HCT116 (cell line): ENCODE data around the gene NKTR.

Source experiments
- CEBPB ChIP-seq: IDR thresholded peaks from 2 replicates; pipeline ENCODE4 v1.6.1; 2012; ENCODE audit warnings: low read depth
- EGR1 ChIP-seq: IDR thresholded peaks from 2 replicates; pipeline ENCODE4 v1.6.1; 2012; ENCODE audit warnings: low read depth
- EZH2 ChIP-seq: fragments of 200-600 bp; sonication (generic); IDR thresholded peaks from 2 replicates; pipeline ENCODE4 v1.6.1; 2017; ENCODE audit warnings: antibody characterized with exemption, mixed run types
- FOSL1 ChIP-seq: IDR thresholded peaks from 2 replicates; pipeline ENCODE4 v1.6.1; 2012; ENCODE audit warnings: low read depth
- JUND ChIP-seq: IDR thresholded peaks from 2 replicates; pipeline ENCODE4 v1.6.1; 2012
- MAX ChIP-seq: IDR thresholded peaks from 2 replicates; pipeline ENCODE4 v1.6.1; 2012
- POLR2A ChIP-seq: IDR thresholded peaks from 2 replicates; pipeline ENCODE4 v1.7.0; 2011; ENCODE audit warnings: borderline replicate concordance; ENCODE audit not compliant: insufficient read depth, insufficient read length; ENCODE audit errors: extremely low read depth
- SP1 ChIP-seq: IDR thresholded peaks from 2 replicates; pipeline ENCODE4 v1.6.1; 2012; ENCODE audit warnings: low read depth
- YY1 ChIP-seq: IDR thresholded peaks from 2 replicates; pipeline ENCODE4 v1.6.1; 2011; ENCODE audit warnings: low read length, low read depth, moderate library complexity, mild to moderate bottlenecking; ENCODE audit not compliant: insufficient replicate concordance; ENCODE audit errors: extremely low read depth
- ZNF274 ChIP-seq: fragments of 200-500 bp; sonication (Bioruptor generic); IDR thresholded peaks from 2 replicates; pipeline ENCODE4 v1.6.1; 2014; ENCODE audit warnings: mild to moderate bottlenecking, low read depth, low read length, inconsistent platforms
- TF ChIP-seq, protein P1 (sequence below), 3 experiments: fragments of 200-600 bp in 1 of 3; sonication (generic) in 1 of 3; IDR thresholded peaks in 2 of 3; conservative IDR thresholded peaks in 1 of 3; 2 replicates each; pipeline ENCODE4 v1.5.1; 2012 to 2017; ENCODE audit warnings: low read depth in 2 of 3, low read length in 2 of 3, antibody characterized with exemption in 1 of 3, borderline replicate concordance in 1 of 3, control low read depth in 1 of 3, mild to moderate bottlenecking in 1 of 3, mixed read lengths in 1 of 3, mixed run types in 1 of 3, moderate library complexity in 1 of 3; ENCODE audit not compliant: insufficient read depth in 1 of 3
- TF ChIP-seq, protein P2 (sequence below): IDR thresholded peaks from 2 replicates; pipeline ENCODE4 v1.6.1; 2011; ENCODE audit warnings: mild to moderate bottlenecking, low read length, moderate library complexity; ENCODE audit not compliant: insufficient replicate concordance; ENCODE audit errors: extremely low read depth

DNA sequence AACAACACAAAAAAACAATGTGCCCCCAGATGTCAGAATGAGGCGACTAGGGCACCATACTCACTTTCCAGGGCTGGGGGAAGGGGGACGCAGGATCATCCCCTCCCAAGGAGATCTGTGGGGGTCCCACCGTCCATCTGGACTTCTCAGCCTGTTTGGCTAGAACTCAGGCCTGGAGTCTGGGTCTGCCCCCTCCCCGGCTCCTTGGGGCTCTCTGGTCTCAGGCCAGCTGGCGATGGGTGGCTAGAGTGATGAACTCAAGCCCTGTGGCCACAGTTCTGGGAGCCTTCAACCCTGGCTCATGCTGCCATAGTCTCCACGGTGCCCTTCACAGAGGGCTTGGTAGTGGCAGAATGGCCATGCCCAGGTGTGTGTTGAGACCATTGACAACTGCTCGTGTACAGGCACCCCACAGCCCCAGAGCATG, 66.6 kb downstream of the NKTR start:
- TF ChIP-seq, protein P1, sequence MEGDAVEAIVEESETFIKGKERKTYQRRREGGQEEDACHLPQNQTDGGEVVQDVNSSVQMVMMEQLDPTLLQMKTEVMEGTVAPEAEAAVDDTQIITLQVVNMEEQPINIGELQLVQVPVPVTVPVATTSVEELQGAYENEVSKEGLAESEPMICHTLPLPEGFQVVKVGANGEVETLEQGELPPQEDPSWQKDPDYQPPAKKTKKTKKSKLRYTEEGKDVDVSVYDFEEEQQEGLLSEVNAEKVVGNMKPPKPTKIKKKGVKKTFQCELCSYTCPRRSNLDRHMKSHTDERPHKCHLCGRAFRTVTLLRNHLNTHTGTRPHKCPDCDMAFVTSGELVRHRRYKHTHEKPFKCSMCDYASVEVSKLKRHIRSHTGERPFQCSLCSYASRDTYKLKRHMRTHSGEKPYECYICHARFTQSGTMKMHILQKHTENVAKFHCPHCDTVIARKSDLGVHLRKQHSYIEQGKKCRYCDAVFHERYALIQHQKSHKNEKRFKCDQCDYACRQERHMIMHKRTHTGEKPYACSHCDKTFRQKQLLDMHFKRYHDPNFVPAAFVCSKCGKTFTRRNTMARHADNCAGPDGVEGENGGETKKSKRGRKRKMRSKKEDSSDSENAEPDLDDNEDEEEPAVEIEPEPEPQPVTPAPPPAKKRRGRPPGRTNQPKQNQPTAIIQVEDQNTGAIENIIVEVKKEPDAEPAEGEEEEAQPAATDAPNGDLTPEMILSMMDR (IDR thresholded peaks at IDR 0.05 in 2 of 3, conservative IDR thresholded peaks at IDR 0.05 in 1 of 3; ENCODE audit: borderline replicate concordance in 1 of 3, insufficient read depth in 1 of 3, low read depth in 2 of 3, low read length in 2 of 3), result no peak
- no peak for TF ChIP-seq EZH2
- TF ChIP-seq POLR2A, result no peak
- TF ChIP-seq YY1, result no peak
- TF ChIP-seq CEBPB, result no peak
- TF ChIP-seq JUND, result no peak; the same call in 1 of the 2 replicates
- TF ChIP-seq MAX, result no peak
- TF ChIP-seq EGR1, result no peak
- TF ChIP-seq ZNF274, result no peak
- no peak for TF ChIP-seq FOSL1
- no peak for TF ChIP-seq SP1
- TF ChIP-seq, protein P2, sequence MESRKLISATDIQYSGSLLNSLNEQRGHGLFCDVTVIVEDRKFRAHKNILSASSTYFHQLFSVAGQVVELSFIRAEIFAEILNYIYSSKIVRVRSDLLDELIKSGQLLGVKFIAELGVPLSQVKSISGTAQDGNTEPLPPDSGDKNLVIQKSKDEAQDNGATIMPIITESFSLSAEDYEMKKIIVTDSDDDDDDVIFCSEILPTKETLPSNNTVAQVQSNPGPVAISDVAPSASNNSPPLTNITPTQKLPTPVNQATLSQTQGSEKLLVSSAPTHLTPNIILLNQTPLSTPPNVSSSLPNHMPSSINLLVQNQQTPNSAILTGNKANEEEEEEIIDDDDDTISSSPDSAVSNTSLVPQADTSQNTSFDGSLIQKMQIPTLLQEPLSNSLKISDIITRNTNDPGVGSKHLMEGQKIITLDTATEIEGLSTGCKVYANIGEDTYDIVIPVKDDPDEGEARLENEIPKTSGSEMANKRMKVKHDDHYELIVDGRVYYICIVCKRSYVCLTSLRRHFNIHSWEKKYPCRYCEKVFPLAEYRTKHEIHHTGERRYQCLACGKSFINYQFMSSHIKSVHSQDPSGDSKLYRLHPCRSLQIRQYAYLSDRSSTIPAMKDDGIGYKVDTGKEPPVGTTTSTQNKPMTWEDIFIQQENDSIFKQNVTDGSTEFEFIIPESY, result no peak
